ENCODE data around the gene NLRC5.
"Not testable (repeated sequence)": the region's sequence is repeated elsewhere in the genome, so short reads cannot be mapped to it uniquely, and the experiment has no call there.

NLRC5 gene

GRCh38 chr16:56970934-56971767 lies 18.2 kb upstream of the NLRC5 start:
- no peaks in the 10 kb centered on the region for H3K36me3 ChIP-seq (replicated peaks)
- no peaks in the 10 kb centered on the region for H3K9me3 ChIP-seq
- no peak overlapping the region for H3K4me3 ChIP-seq
- H3K4me1 ChIP-seq: no peaks in the 10 kb centered on the region
- H3K27me3 ChIP-seq (ENCODE audit: low read depth): no peaks in the 10 kb centered on the region
- in situ Hi-C loops (cut with MboI; ENCODE audit: low sequenced_read_pairs): no loop called here
- DNase-seq (ENCODE audit: low spot score in 2 of 2): no peak

GRCh38 chr16:56971768-56972043 lies 17.7 kb upstream of the NLRC5 start:
- H3K9me3 ChIP-seq: no peaks in the 10 kb centered on the region
- no peaks in the 10 kb centered on the region for H3K36me3 ChIP-seq (replicated peaks)
- H3K27me3 ChIP-seq (ENCODE audit: low read depth): no peaks in the 10 kb centered on the region
- in situ Hi-C loops (cut with MboI; ENCODE audit: low sequenced_read_pairs): no loop called here
- H3K4me3 ChIP-seq: no peak overlapping the region
- DNase-seq (ENCODE audit: low spot score in 2 of 2): no peak
- no peaks in the 10 kb centered on the region for H3K4me1 ChIP-seq

- Histone ChIP-seq H3K9me3 (no peaks in the 10 kb centered on the region), H3K4me1 (no peaks in the 10 kb centered on the region), H3K36me3 (replicated peaks) (no peaks in the 10 kb centered on the region), H3K27me3 (ENCODE audit: low read depth) (no peaks in the 10 kb centered on the region), H3K4me3 (no peak overlapping the region)
- in situ Hi-C loops (cut with MboI; ENCODE audit: low sequenced_read_pairs): no loop called here
- DNase-seq (ENCODE audit: low spot score in 2 of 2): no peak
These were observed 16.7 kb upstream of the NLRC5 start for GRCh38 chr16:56972403-56973293.

GRCh38 chr16:56973294-56973689 lies 16.1 kb upstream of the NLRC5 start:
- no peaks in the 10 kb centered on the region for H3K27me3 ChIP-seq (ENCODE audit: low read depth)
- no peak for DNase-seq (ENCODE audit: low spot score in 2 of 2)
- H3K9me3 ChIP-seq: no peaks in the 10 kb centered on the region
- no peak overlapping the region for H3K4me3 ChIP-seq
- no peaks in the 10 kb centered on the region for H3K36me3 ChIP-seq (replicated peaks)
- in situ Hi-C loops (cut with MboI; ENCODE audit: low sequenced_read_pairs): no loop called here
- H3K4me1 ChIP-seq: no peaks in the 10 kb centered on the region

- in situ Hi-C loops (cut with MboI; ENCODE audit: low sequenced_read_pairs); H3K27me3 ChIP-seq (ENCODE audit: low read depth); H3K36me3 ChIP-seq (replicated peaks); DNase-seq (ENCODE audit: low spot score in 2 of 2); H3K4me3 ChIP-seq; H3K4me1 ChIP-seq; H3K9me3 ChIP-seq: not testable (repeated sequence)
These were observed 15.5 kb upstream of the NLRC5 start for GRCh38 chr16:56973899-56974298.

- in situ Hi-C loops (cut with MboI; ENCODE audit: low sequenced_read_pairs): no loop called here
- Histone ChIP-seq H3K36me3 (replicated peaks) (no peaks in the 10 kb centered on the region), H3K27me3 (ENCODE audit: low read depth) (no peaks in the 10 kb centered on the region), H3K4me1 (no peaks in the 10 kb centered on the region), H3K9me3 (no peaks in the 10 kb centered on the region), H3K4me3 (no peak overlapping the region)
- no peak for DNase-seq (ENCODE audit: low spot score in 2 of 2)
These were observed 14.6 kb upstream of the NLRC5 start for GRCh38 chr16:56974549-56975300.

GRCh38 chr16:56975714-56976113 lies 13.6 kb upstream of the NLRC5 start:
- in situ Hi-C loops (cut with MboI; ENCODE audit: low sequenced_read_pairs): no loop called here
- Histone ChIP-seq H3K9me3 (no peaks in the 10 kb centered on the region), H3K27me3 (ENCODE audit: low read depth) (no peaks in the 10 kb centered on the region), H3K4me1 (no peaks in the 10 kb centered on the region), H3K36me3 (replicated peaks) (no peaks in the 10 kb centered on the region), H3K4me3 (no peak overlapping the region)
- DNase-seq (ENCODE audit: low spot score in 2 of 2): no peak

- Histone ChIP-seq H3K9me3 (no peaks in the 10 kb centered on the region), H3K36me3 (replicated peaks) (no peaks in the 10 kb centered on the region), H3K27me3 (ENCODE audit: low read depth) (no peaks in the 10 kb centered on the region), H3K4me1 (peaks cover 2% of the 10 kb centered on the region; the same call in 1 of the 2 replicates), H3K4me3 (no peak overlapping the region)
- in situ Hi-C loops (cut with MboI; ENCODE audit: low sequenced_read_pairs): no loop called here
- no peak for DNase-seq (ENCODE audit: low spot score in 2 of 2)
These were observed 12.1 kb upstream of the NLRC5 start for GRCh38 chr16:56977216-56977615.

- H3K4me3 ChIP-seq: no peak overlapping the region
- H3K36me3 ChIP-seq (replicated peaks): no peaks in the 10 kb centered on the region
- in situ Hi-C loops (cut with MboI; ENCODE audit: low sequenced_read_pairs): no loop called here
- no peak for DNase-seq (ENCODE audit: low spot score in 2 of 2)
- peaks cover 2% of the 10 kb centered on the region; the same call in 1 of the 2 replicates for H3K4me1 ChIP-seq
- no peaks in the 10 kb centered on the region for H3K27me3 ChIP-seq (ENCODE audit: low read depth)
- no peaks in the 10 kb centered on the region for H3K9me3 ChIP-seq
These were observed 11.4 kb upstream of the NLRC5 start for GRCh38 chr16:56977823-56978430.

GRCh38 chr16:56980201-56980535 lies 9.2 kb upstream of the NLRC5 start:
- Histone ChIP-seq H3K4me1 (peaks cover 2% of the 10 kb centered on the region; the same call in 1 of the 2 replicates), H3K36me3 (replicated peaks) (no peaks in the 10 kb centered on the region), H3K9me3 (no peaks in the 10 kb centered on the region), H3K4me3 (no peak overlapping the region), H3K27me3 (ENCODE audit: low read depth) (no peaks in the 10 kb centered on the region)
- no peak for DNase-seq (ENCODE audit: low spot score in 2 of 2)
- in situ Hi-C loops (cut with MboI; ENCODE audit: low sequenced_read_pairs): loop anchor here (10.0 kb wide), 1 partner anchor 65 kb away; no protein-coding TSS in a partner anchor

- H3K4me1 ChIP-seq: peaks cover 2% of the 10 kb centered on the region; the same call in 1 of the 2 replicates
- no peaks in the 10 kb centered on the region for H3K9me3 ChIP-seq
- peak; percentile 52 to 53 for DNase-seq (ENCODE audit: low spot score in 2 of 2)
- H3K27me3 ChIP-seq (ENCODE audit: low read depth): no peaks in the 10 kb centered on the region
- in situ Hi-C loops (cut with MboI; ENCODE audit: low sequenced_read_pairs): loop anchor here (10.0 kb wide), 1 partner anchor 64 kb away; no protein-coding TSS in a partner anchor
- H3K36me3 ChIP-seq (replicated peaks): no peaks in the 10 kb centered on the region
- H3K4me3 ChIP-seq: no peak overlapping the region
These were observed 8.3 kb upstream of the NLRC5 start for GRCh38 chr16:56980792-56981724.

GRCh38 chr16:56981729-56982271 lies 7.6 kb upstream of the NLRC5 start:
- peaks cover 2% of the 10 kb centered on the region; the same call in 1 of the 2 replicates for H3K4me1 ChIP-seq
- no peak for DNase-seq (ENCODE audit: low spot score in 2 of 2)
- no peaks in the 10 kb centered on the region for H3K9me3 ChIP-seq
- H3K4me3 ChIP-seq: no peak overlapping the region
- H3K27me3 ChIP-seq (ENCODE audit: low read depth): no peaks in the 10 kb centered on the region
- no peaks in the 10 kb centered on the region for H3K36me3 ChIP-seq (replicated peaks)
- in situ Hi-C loops (cut with MboI; ENCODE audit: low sequenced_read_pairs): loop anchor here (10.0 kb wide), 1 partner anchor 63 kb away; no protein-coding TSS in a partner anchor
